SKM-1 (cell line): ENCODE data around the gene ASIC5.
"Not testable (repeated sequence)": the region's sequence is repeated elsewhere in the genome, so short reads cannot be mapped to it uniquely, and the experiment has no call there.

ENCODE experiments used
- DNase-seq: peaks from one replicate; lab custom pipeline; 2025; ENCODE audit not compliant: unreplicated experiment; lab: John Stamatoyannopoulos, UW

Gene ASIC5

DNA sequence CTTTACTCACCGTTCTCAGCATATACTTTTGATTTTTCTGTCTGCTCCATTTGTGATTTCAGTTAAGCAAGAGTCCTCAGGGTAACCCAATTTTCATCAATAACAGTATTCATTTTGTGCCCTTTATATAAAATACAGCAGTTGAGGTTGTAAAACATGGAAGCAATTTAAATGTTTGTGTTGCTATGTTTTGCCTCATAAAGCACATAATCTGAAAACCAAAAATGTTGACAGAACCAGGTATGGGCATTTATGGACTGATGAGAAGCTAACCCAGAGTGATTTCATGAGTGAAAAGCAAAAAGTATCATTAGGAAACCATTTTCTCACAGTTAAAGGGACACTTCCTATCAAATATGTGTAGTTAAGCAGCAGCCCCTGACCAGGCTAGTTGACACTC, at the start of gene ASIC5:
Gene ASIC5, minus strand, starts transcription at position 101 of the 400 bp plus-strand sequence. Its CDS starts 51 bp downstream, at position 50.
- no peak for DNase-seq

GRCh38 chr4:155914782-155915181, 48.7 kb upstream of the ASIC5 start:
- DNase-seq: no peak

- no peak for DNase-seq
Measured at GRCh38 chr4:155911905-155912304, 45.8 kb upstream of the ASIC5 start.

GRCh38 chr4:155909615-155910226, 43.6 kb upstream of the ASIC5 start:
- DNase-seq: no peak

GRCh38 chr4:155908187-155909139, 42.4 kb upstream of the ASIC5 start:
- no peak for DNase-seq

DNA sequence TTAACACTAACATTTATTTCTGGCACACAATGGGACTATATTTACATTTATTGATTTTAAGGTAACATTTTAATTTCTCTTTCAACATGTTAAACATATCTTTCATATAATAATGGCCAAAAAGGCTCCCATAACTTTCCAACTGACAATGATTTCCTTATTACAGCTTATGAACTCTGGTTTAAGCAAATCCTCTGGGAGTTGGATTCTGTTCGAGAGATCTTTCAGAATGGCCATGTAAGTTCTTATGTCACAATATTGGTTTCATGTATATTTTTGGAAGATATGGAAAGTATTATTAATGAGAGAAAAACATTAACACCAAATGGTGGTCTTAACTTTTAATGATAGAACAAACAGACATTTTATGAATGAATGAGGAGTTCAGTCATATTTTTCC, 41.5 kb upstream of the ASIC5 start:
- no peak for DNase-seq

DNA sequence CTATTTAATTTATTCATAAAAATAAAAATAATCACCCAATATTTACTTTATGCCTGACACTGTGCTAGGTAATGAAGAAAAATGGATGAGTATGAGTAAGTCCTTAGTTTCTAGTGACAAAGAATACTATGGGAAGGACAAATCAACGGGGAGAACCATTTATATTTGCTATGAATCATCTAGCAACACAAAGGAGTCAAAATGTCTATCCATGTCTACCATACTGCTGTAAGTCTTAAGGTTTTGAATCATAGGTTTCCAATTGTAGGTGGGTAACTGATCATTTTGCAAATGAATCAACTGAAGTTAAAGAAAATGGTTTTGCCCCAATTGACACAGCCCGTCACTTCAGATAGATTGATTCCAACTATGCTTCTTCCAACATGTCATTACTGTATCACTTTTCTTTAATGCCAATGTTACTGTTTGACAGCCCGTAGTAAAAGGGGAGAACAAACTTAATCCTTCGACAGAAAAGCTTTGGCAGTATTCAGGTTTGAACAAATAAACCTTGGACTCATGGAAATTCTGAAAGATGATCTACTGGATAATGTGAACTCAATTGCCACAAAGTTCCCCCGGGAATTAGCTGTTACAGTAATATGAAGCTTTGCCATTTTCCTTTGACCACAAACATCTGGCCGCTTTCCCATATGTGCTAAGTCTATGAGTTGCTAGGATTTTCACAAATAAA, 40.6 kb upstream of the ASIC5 start:
- no peak for DNase-seq

DNA sequence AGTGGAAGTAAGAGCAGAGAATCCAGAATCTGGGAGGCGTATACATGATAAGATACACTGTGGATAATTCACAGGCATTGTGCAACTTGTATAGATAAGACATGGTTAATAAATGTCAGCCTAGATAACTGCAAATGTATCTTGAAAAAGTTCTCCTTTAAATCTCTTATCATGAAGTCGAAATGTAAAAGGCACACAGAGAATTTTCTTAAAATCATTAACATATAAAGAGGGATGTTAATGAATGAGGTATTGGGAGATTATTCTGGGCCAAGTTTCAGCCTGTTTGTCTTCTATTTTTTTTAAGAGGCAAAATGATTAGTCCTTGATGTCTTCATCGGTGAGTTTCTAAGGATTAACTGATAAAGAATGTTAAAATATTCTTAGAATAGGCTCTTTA, 38.3 kb upstream of the ASIC5 start:
- DNase-seq: no peak

DNA sequence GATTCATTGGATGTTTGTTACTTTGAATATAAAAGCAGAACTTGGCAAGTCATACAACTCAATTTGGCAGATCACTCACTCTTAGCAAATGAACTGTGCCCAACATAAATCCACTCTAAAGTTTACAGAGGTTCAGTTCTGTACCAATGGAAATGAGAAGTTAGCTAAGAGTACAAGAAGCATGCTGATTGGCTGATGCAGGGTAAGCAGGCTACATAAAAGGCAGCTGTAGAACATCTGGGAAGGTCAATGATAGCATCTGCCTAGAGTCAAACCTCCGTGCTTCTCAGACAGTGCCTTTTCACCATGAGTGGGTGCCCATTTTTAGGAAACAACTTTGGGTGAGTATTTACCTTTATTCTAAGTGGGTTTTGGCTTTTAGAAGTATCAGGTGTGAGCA, 37.4 kb upstream of the ASIC5 start, which contains the start of gene TDO2:
Gene TDO2, plus strand, starts transcription at position 244 of the 400 bp plus-strand sequence. Its CDS starts 63 bp downstream, at position 307.
- DNase-seq: no peak

- no peak for DNase-seq
Measured at GRCh38 chr4:155901013-155901412, 34.9 kb upstream of the ASIC5 start.

DNA sequence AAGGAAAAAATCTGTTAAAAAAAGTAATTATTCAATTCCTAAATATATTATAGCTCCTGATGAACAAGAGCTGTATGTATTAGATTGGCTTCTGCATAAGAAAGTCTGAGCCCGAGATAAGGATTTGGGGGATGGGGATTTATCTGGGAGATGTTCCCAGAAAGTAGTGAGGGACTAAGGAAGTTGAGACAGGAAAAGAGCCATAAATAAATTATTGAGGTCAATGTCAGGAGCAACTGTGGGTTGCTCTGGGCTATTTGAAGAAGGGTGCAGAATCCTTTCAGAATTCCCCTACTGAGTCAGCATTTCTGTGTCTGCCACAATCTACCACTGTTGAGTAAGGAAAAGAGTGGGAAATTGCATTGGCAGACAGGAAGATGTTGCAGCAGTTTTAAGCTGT, 34.3 kb upstream of the ASIC5 start:
- no peak for DNase-seq

DNA sequence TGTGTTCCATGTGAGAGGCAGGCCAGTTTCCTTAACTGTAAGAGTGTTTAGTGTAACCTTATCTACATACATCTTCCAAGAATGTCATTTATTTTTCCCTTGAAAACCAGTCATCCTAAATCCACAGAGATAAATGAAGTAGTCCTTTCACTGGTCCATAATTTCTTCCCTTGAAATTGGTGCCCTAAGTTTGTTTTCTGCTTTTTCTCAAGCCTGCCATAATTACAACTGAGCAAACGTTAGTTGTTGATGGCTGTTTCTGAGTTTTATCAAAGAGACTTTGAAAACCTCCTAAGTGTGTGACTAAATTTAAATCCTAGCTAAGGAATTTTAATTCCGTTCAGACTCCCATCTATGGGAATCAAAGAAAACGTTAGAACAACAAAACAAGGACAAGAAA, 33.8 kb upstream of the ASIC5 start:
- DNase-seq: no peak

DNA sequence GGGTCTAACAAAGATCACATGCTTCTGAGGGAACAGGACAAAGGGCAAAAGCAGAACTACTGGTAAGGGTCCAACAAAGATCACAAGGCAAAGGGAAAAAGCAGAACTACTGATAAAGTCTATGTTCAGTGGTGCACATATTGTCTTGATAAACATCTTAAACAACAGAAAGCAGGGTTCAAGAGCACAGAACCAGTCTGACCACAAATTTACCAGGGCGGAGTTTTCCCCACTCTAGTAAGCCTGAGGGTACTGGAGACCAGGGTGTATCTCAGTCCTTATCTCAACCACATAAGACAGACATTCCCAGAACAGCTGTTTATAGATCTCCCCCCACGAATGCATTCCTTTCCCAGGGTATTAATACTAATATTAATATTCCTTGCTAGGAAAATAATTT, 32.3 kb upstream of the ASIC5 start:
- DNase-seq: not testable (repeated sequence)

DNA sequence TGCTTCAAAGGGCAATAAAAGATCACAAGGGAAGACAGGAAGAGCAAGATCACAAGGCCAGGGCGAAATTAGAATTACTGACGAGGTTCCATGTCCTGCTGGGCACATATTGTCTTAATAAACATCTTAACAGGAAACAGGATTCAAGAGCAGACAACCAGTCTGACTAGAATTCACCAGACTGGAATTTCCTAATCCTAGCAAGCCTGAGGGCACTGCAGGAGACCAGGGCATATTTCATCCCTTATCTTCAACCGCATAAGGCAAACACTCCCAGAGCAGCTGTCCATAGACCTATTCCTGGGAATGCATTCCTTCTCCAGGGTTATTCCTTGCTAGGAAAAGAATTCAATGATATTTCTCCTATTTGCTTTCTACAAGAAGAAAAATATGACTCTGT, 25.0 kb upstream of the ASIC5 start:
- DNase-seq: no peak

GRCh38 chr4:155889946-155890345, 23.9 kb upstream of the ASIC5 start:
- no peak for DNase-seq

DNA sequence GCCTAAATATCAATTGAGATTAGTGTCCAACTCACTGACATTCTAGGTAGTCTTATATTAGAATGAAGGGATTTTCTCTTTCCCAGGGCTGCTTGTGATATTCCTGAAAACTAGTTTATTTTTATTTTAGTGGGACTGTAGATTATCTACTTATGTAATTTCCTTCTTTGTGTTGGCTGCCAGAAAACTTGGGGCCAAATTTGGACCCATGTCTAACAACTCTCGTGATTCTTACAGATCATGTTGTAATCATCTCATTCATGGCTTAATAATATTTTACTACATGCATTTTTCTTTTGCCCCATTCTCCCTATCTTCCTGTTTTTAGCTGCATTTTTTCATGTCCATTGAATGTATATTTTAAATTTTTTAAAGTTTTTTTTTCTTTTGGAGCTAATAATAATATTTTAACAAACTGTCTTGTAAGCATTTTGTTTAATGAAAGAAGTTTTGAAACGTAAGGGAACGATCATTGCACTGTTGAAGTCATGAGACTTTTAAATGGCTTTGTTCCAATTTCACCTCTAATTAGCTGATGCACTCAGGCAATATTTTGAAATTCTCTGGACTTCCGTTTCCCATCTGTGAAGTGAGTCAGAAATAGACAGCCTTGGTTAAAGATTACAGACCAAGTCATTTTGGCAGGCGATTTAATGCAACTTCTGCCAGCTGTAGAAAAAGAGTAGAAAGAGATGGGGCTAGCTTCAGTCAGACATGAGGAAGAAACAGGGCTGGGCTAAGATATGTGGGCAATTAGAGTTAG, 23.1 kb upstream of the ASIC5 start:
- DNase-seq: peak; percentile 95

GRCh38 chr4:155887847-155888570, 21.9 kb upstream of the ASIC5 start:
- DNase-seq: no peak

DNA sequence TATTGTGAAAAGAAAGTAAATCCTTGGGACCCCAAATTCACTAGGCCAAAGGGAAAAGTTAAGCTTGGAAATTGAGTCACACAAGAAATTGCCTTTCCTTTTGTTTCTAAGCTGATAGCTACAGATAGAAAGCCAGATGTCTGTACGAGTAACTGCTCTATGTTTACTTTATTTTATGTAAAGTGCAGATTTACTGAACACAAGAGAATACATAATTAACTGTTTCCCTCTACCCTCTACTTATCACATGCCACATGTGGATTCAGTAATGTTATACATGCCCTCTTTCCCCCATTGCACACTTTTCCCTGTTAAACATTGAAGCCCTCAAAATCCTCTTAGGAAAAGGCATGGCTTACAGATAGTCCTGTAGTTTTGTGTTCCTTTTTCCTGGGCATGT, 21.0 kb upstream of the ASIC5 start:
- no peak for DNase-seq

DNA sequence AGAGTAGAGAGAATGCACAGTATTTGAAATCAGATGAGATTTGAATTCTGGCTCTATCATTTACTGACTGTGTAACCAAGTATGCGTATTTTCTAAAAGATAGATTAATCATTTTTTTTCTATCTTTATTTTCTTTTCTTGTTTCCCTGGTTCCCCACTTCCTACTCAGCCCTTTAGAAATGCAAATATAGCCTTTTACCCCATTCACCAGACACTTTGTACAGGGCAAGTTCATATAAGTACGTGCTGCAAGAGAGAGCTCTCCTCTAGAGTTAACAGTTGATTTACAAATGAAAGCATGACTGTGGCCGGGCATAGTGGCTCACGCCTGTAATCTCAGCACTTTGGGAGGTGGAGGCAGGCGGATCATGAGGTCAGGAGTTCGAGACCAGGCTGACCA, 19.6 kb upstream of the ASIC5 start:
- no peak for DNase-seq

DNA sequence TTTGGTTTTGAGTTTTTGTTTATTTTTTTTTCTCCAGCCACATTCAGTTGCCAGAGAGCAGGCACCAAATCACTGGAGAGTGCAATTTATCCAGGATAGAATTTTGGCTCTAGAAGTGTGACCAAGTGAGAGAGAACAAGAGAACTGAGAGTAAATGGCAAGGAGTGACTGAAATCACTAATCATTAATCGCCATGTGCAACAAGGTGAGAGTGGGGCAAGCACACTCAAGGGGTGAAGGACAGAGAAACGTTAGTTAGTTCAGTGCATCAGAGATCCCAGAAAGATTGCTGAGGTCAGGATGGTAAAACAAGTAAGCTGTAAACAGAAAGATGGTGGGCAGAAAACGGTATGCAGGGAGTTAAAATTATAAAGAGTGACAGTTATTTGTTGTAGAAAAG, 17.8 kb upstream of the ASIC5 start:
- no peak for DNase-seq
